Hepatocyte (in vitro differentiated cells): ENCODE data around the gene LYG1.

Experiments
- EZH2 ChIP-seq: fragments of 200-600 bp; sonication (generic); IDR thresholded peaks from 2 replicates; pipeline ENCODE4 v1.6.1; 2016; ENCODE audit warnings: antibody characterized with exemption, mild to moderate bottlenecking, borderline replicate concordance
- TF ChIP-seq, protein P1 (sequence below): fragments of 200-600 bp; sonication (generic); IDR thresholded peaks from 2 replicates; pipeline ENCODE4 v1.5.1; 2016; ENCODE audit warnings: antibody characterized with exemption, mild to moderate bottlenecking; ENCODE audit not compliant: poor library complexity

- TF ChIP-seq, protein P1, sequence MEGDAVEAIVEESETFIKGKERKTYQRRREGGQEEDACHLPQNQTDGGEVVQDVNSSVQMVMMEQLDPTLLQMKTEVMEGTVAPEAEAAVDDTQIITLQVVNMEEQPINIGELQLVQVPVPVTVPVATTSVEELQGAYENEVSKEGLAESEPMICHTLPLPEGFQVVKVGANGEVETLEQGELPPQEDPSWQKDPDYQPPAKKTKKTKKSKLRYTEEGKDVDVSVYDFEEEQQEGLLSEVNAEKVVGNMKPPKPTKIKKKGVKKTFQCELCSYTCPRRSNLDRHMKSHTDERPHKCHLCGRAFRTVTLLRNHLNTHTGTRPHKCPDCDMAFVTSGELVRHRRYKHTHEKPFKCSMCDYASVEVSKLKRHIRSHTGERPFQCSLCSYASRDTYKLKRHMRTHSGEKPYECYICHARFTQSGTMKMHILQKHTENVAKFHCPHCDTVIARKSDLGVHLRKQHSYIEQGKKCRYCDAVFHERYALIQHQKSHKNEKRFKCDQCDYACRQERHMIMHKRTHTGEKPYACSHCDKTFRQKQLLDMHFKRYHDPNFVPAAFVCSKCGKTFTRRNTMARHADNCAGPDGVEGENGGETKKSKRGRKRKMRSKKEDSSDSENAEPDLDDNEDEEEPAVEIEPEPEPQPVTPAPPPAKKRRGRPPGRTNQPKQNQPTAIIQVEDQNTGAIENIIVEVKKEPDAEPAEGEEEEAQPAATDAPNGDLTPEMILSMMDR, result no peak
- TF ChIP-seq EZH2, result no peak
These were observed 24.4 kb upstream of the LYG1 start for GRCh38 chr2:99325384-99325783.
